Rectal smooth muscle tissue (tissue), 1 donor: ENCODE results near the gene PITHD1.
"Not testable (repeated sequence)": the region's sequence is repeated elsewhere in the genome, so short reads cannot be mapped to it uniquely, and the experiment has no call there.

Source experiments
- H3K27ac ChIP-seq: one replicate; pipeline ENCODE4 v1.7.0; 2013; ENCODE audit warnings: low read depth, low read length, inconsistent platforms
- H3K27me3 ChIP-seq: one replicate; pipeline ENCODE4 v1.7.0; 2013; ENCODE audit warnings: low read length; ENCODE audit not compliant: control insufficient read depth, insufficient read depth
- H3K36me3 ChIP-seq: one replicate; pipeline ENCODE4 v1.7.0; 2013; ENCODE audit warnings: low read length; ENCODE audit not compliant: control insufficient read depth, insufficient read depth
- H3K4me1 ChIP-seq: one replicate; pipeline ENCODE4 v1.7.0; 2013; ENCODE audit warnings: low read length; ENCODE audit not compliant: control insufficient read depth, insufficient read depth
- H3K4me3 ChIP-seq: one replicate; pipeline ENCODE4 v1.7.0; 2013; ENCODE audit warnings: low read length
- H3K9ac ChIP-seq: one replicate; pipeline ENCODE4 v1.7.0; 2013; ENCODE audit warnings: low read length

PITHD1 gene

DNA sequence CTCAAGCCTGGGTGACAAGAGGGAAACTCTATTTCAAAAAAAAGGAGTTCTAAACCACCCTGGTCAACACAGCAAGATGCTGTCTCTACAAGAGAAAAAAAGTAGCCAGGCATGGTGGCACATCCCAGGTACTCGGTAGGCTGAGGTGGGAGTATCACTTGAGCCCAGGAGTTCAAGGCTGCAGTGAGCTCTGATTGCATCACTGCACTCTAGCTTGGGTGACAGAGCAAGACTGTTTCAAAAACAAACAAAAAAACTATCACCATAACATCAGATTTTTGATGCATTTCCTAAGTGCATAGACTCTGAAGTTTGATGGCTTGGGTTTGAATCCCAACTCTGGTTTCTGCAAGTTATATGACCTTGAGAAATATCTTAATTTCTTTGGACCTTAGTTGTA lies 25.3 kb upstream of the PITHD1 start:
- no peak overlapping the region for H3K9ac ChIP-seq
- peaks cover 4% of the 10 kb centered on the region for H3K4me1 ChIP-seq
- H3K27me3 ChIP-seq, result no peaks in the 10 kb centered on the region
- H3K36me3 ChIP-seq, result peaks cover 64% of the 10 kb centered on the region
- H3K27ac ChIP-seq, result no peak overlapping the region
- H3K4me3 ChIP-seq, result no peak overlapping the region

DNA sequence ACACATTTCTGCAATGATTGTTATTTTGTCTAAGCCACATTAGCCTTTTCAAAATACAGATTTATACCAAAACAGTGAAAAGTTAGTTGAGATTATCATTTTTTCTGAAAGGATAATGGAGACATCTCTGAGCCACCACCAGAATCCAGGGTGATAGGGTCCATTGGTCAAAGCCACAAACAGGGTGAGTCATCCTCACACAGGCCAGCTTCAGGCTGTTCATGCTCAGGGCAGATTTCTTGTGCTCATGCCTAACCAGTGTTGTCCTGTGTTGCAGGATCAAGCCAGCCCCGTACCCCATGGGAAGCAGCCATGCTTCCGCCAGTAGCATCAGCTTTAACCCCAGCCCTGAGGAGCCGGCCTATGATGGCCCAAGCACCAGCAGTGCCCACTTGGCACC lies 21.5 kb upstream of the PITHD1 start:
- Histone ChIP-seq H3K9ac (no peak overlapping the region), H3K36me3 (peaks cover 63% of the 10 kb centered on the region), H3K27me3 (no peaks in the 10 kb centered on the region), H3K4me1 (peaks cover 4% of the 10 kb centered on the region), H3K27ac (no peak overlapping the region), H3K4me3 (no peak overlapping the region)

DNA sequence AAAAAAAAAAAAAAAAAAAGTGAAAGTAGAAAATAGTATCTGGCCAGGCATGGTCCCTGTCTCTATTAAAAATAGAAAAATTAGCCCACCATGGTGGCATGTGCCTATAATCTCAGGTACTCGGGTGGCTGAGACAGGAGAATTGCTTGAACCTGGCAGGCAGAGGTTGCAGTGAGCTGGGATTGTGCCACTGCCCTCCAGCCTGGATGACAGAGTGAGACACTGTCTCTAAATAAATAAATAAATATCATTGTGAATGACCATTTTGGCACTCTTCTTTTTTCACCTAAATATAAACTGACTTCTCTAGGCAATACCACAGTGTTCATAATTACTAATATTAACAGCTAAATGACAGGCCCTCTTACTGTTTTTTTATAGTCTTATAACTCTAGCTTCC lies 20.4 kb upstream of the PITHD1 start:
- Histone ChIP-seq H3K4me1 (peaks cover 4% of the 10 kb centered on the region), H3K4me3 (no peak overlapping the region), H3K27ac (no peak overlapping the region), H3K9ac (no peak overlapping the region), H3K36me3 (peaks cover 55% of the 10 kb centered on the region), H3K27me3 (no peaks in the 10 kb centered on the region)

- peaks cover 43% of the 10 kb centered on the region for H3K36me3 ChIP-seq
- no peak overlapping the region for H3K4me3 ChIP-seq
- no peak overlapping the region for H3K27ac ChIP-seq
- no peak overlapping the region for H3K9ac ChIP-seq
- peaks cover 4% of the 10 kb centered on the region for H3K4me1 ChIP-seq
- H3K27me3 ChIP-seq, result no peaks in the 10 kb centered on the region
Measured at GRCh38 chr1:23759277-23759676, 18.9 kb upstream of the PITHD1 start.

GRCh38 chr1:23763041-23763577 lies 15.1 kb upstream of the PITHD1 start:
- Histone ChIP-seq H3K27me3 (no peaks in the 10 kb centered on the region), H3K36me3 (peaks cover 24% of the 10 kb centered on the region), H3K9ac (no peak overlapping the region), H3K4me1 (peaks cover 4% of the 10 kb centered on the region), H3K4me3 (no peak overlapping the region), H3K27ac (no peak overlapping the region)

DNA sequence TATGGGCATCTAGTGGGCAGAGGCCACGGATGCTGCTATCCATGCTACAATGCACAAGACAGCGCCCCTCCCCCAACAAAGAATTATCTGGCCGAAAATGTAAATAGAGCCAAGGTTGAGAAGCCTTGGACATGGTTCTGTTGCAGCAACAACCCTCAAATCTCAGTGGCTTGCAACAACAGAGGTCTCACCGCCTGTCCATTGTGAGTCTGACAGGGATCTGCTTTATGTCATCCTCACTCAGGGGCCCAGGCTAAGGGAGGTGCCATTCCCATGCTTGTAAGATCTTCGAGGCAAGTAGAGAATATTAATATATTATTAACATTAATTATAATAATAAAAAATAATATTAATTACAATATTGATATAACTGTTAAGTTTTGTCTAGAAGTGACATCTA lies 9.5 kb upstream of the PITHD1 start:
- no peak overlapping the region for H3K27ac ChIP-seq
- no peaks in the 10 kb centered on the region for H3K27me3 ChIP-seq
- H3K4me3 ChIP-seq, result no peak overlapping the region
- H3K36me3 ChIP-seq, result peaks cover 4% of the 10 kb centered on the region
- H3K9ac ChIP-seq, result no peak overlapping the region
- H3K4me1 ChIP-seq, result no peaks in the 10 kb centered on the region

DNA sequence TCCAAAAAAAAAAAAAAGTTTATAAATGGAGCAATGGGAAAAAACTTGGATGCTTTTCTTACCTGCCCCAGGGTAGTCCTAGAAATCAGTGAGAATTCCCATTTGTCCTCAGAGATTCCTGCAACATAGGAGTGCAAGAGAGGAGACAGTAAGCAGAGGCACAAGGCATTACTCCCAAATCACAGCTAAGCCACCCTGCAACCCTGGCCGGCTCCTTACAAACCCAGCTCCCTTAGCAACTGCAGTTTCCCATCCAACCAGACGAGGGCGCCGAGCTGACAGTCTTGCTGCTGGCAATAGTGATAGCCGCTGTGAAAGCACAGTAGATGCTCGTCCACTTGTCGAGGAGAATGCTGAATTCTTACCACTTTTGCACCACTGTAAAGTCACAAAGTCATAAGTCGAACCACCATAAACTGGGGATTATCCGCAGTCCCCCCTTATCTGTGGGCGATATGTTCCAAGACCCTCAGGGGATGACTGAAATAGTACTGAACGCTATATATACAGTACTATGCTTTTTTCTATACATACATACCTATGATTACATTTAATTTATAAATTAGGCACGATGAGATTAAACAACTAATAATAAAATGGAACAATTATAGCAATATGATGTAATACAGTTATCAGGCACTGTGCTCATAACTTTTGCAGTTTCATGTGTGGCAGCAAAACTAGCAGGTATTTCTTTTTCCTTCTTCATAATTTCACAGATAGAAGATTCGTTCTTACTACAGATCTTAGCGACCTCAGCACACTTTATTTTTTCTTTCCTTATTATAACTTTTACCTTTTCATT lies 6.0 kb upstream of the PITHD1 start:
- Histone ChIP-seq H3K4me3 (no peak overlapping the region), H3K9ac (no peak overlapping the region), H3K36me3 (no peaks in the 10 kb centered on the region), H3K27me3 (no peaks in the 10 kb centered on the region), H3K27ac (no peak overlapping the region), H3K4me1 (no peaks in the 10 kb centered on the region)

DNA sequence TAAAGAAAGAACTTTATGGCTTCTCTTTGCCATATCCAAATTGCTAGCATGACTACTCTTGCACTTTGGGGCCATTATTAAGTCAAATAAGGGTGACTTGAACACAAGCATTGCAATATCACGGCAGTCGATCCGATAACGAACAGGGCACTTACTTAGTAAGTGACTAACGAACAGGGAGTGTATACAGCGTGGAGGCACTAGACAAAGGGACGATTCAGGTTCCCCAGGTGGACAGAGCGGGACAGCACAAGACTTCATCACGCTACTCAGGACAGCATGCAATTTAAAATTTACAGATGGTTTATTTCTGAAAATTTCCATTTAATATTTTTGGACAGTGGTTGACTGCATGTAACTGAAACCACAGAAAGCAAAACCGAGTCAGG lies 5.4 kb upstream of the PITHD1 start:
- Histone ChIP-seq H3K4me3 (no peak overlapping the region), H3K9ac (no peak overlapping the region)

DNA sequence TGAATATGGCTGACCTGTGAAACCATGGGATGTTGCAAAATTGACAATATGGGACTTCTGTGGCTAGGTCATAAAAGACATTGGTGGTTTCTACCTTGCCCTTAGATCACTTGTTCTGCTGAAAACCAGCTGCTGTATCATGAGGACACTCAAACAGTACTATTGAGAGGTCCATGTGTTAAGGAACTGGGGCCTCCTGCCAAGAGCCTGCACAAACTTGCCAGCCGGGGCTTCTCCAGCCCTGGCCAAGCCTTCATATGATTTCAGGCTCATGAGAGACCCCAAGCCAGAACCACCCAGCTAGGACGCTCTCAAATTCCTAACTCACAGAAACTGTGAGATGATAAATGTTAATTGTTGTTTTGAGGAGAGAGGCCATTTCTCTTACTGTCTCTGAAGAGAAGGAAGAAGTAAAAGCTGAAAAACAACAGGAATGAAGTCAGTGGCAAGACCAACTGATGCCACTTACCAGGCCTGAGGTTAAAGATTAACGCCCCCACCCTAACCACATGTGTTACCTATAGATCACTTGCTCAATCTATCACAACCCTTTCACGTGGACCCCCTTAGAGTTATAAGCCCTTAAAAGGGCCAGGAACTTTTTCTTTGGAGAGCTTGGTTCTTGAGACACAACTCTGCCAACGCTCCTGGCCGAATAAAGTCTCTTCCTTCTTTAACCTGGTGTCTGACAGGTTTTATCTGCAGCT lies 3.9 kb upstream of the PITHD1 start:
- no peak overlapping the region for H3K4me3 ChIP-seq
- no peaks in the 10 kb centered on the region for H3K27me3 ChIP-seq
- peaks cover 4% of the 10 kb centered on the region for H3K4me1 ChIP-seq
- no peak overlapping the region for H3K9ac ChIP-seq
- H3K36me3 ChIP-seq, result no peaks in the 10 kb centered on the region
- no peak overlapping the region for H3K27ac ChIP-seq

More for the DNA sequence above, 5.4 kb upstream of the PITHD1 start:
- no peak overlapping the region for H3K27ac ChIP-seq
- H3K36me3 ChIP-seq, result no peaks in the 10 kb centered on the region
- no peaks in the 10 kb centered on the region for H3K4me1 ChIP-seq
- H3K27me3 ChIP-seq, result no peaks in the 10 kb centered on the region

- Histone ChIP-seq H3K9ac (no peak overlapping the region), H3K4me1 (peaks cover 4% of the 10 kb centered on the region), H3K27ac (no peak overlapping the region), H3K36me3 (no peaks in the 10 kb centered on the region), H3K27me3 (no peaks in the 10 kb centered on the region), H3K4me3 (no peak overlapping the region)
Measured at GRCh38 chr1:23776217-23776616, 2.0 kb upstream of the PITHD1 start.

DNA sequence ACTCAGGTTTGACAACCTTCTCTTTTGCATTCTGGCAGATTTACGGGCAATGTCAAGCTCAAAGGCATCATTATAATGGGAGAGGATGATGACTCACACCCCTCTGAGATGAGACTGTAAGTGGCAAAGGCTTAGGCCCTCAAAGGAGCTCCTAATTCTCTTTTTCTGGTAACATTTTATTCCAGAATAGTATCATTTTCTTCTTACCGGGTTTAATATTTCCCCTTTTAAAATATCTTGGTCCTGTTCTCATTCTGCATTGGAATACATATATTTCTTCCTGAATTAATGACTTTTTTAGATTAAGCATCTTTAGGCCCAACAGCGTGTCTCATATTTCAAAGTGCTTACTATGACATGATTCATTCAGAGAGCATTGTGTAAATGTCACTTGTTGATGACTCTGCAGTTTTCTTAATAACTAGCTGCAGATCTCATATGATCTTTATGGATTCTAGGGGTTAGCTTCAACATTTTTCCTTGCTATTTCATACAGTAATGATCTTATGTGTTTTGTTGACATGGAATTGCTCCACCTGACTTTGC lies 1.7 kb downstream of the PITHD1 start:
- Histone ChIP-seq H3K27me3 (no peaks in the 10 kb centered on the region), H3K27ac (no peak overlapping the region), H3K9ac (no peak overlapping the region), H3K4me1 (peaks cover 4% of the 10 kb centered on the region), H3K36me3 (no peaks in the 10 kb centered on the region), H3K4me3 (no peak overlapping the region)

- not testable (repeated sequence) for H3K4me1 ChIP-seq, H3K27ac ChIP-seq, H3K36me3 ChIP-seq, H3K4me3 ChIP-seq, H3K9ac ChIP-seq, H3K27me3 ChIP-seq
Measured at GRCh38 chr1:23783141-23783540, 4.9 kb downstream of the PITHD1 start.
